Esophagus muscularis mucosa (tissue), 4 donors: ENCODE data around the gene NDST1. TPM values are rescaled to one million over a fixed set of nuclear protein-coding genes. Genes with fewer than 3 reads are reported as not detected.

ENCODE experiments used
- DNase-seq: peaks from one replicate; pipeline ENCODE4 v3.0.0-alpha.2; 2017; ENCODE audit errors: extremely low spot score
- H3K27ac ChIP-seq, 4 donors: fragments of 200-600 bp; sonication (generic); replicated peaks in 1 of 4; 1 replicate in 3 of 4; 2 replicates in 1 of 4; pipeline ENCODE4 v1.5.1; 2016 to 2019; ENCODE audit warnings: mild to moderate bottlenecking in 1 of 4
- H3K27me3 ChIP-seq, 4 donors: fragments of 200-600 bp; sonication (generic); one replicate each; pipeline versions ENCODE4 v1.5.1 to v1.6.0; 2016 to 2019
- H3K36me3 ChIP-seq, 4 donors: fragments of 200-600 bp; sonication (generic); one replicate each; pipeline ENCODE4 v1.5.1; 2016 to 2019
- H3K4me1 ChIP-seq, 4 donors: fragments of 200-600 bp; sonication (generic); one replicate each; pipeline ENCODE4 v1.5.1; 2016 to 2019
- H3K4me3 ChIP-seq, 4 donors: fragments of 200-600 bp; sonication (generic); 1 replicate in 2 of 4; 2 replicates in 2 of 4; pipeline ENCODE4 v1.5.1; 2016 to 2019; ENCODE audit warnings: mild to moderate bottlenecking in 4 of 4, moderate library complexity in 1 of 4
- H3K9me3 ChIP-seq, 4 donors: fragments of 200-600 bp; sonication (generic); 1 replicate in 3 of 4; 2 replicates in 1 of 4; pipeline ENCODE4 v1.5.1; 2016 to 2019
- CTCF ChIP-seq, 3 experiments: fragments of 200-600 bp in 2 of 3; fragments of 450-650 bp in 1 of 3; sonication (generic) in 2 of 3; IDR thresholded peaks; one replicate each; pipeline ENCODE4 v1.5.1; 2017 to 2019; ENCODE audit warnings: antibody characterized with exemption in 3 of 3, mild to moderate bottlenecking in 2 of 3, moderate library complexity in 1 of 3
- EP300 ChIP-seq: sonication (generic); formaldehyde crosslinking; IDR thresholded peaks from one replicate; pipeline ENCODE4 v1.6.1; 2017; ENCODE audit warnings: antibody characterized with exemption
- POLR2A ChIP-seq: fragments of 450-650 bp; IDR thresholded peaks from one replicate; pipeline ENCODE4 v1.6.1; 2017; ENCODE audit warnings: antibody characterized with exemption, moderate library complexity, mild to moderate bottlenecking, low read depth
- POLR2AphosphoS5 ChIP-seq, 2 donors: sonication (generic); formaldehyde crosslinking; IDR thresholded peaks; one replicate each; pipeline ENCODE4 v1.6.1; 2017; ENCODE audit warnings: antibody characterized with exemption in 2 of 2
- WGBS: methylation state at CpG from one replicate; pipeline ENCODE4 v1.1.5; 2018; 5-methylcytosine and 5-hydroxymethylcytosine counted together
- intact Hi-C: fragments of 100-400 bp; cut with DNase I; formaldehyde crosslinking; loops from one replicate; pipeline ENCODE4 v1.15.1; 2023
- total RNA-seq, 4 donors: library from RNA; depleted of rRNA; stranded (reverse); fragments of >200 nt; gene quantifications; one replicate each; pipeline versions ENCODE4 v1.1.0 to v1.2.1, GENCODE V29; 2016

NDST1 gene
- total RNA-seq, 4 donors from 2014 or later: 48.2 to 113 (median 74.5) TPM

DNA sequence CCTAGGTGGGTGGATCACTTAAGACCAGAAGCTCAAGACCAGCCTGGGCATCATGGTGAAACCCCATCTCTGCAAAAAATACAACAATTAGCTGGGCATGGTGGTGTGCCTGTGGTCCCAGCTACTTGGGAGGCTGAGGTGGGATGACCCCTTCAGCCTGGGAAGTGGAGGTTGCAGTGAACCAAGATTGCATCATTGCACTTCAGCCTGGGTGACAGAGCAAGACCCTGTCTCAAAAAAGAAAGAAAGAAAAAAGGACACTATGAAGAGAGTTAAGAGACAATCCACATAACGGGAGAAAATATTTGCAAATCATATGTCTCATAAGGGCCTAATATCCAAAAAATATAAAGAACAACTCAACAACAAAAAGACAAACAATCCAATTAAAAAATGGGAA, 57.9 kb downstream of the NDST1 start:
- Histone ChIP-seq H3K4me3 (no peak overlapping the region), H3K9me3 (no peaks in the 10 kb centered on the region), H3K27ac (no peak overlapping the region), H3K4me1 (peaks cover 0 to 5% (median 2%) of the 10 kb centered on the region in 4 donors), H3K36me3 (no peaks in the 10 kb centered on the region), H3K27me3 (no peaks in the 10 kb centered on the region)
- intact Hi-C loops: no loop called here
- TF ChIP-seq POLR2A (no peak), CTCF (IDR thresholded peaks at IDR 0.05) (no peak), POLR2AphosphoS5 (IDR thresholded peaks at IDR 0.05) (no peak), EP300 (no peak)
- WGBS: 100% methylated on average over 1 of the region's 1 CpG
- DNase-seq: no peak

DNA sequence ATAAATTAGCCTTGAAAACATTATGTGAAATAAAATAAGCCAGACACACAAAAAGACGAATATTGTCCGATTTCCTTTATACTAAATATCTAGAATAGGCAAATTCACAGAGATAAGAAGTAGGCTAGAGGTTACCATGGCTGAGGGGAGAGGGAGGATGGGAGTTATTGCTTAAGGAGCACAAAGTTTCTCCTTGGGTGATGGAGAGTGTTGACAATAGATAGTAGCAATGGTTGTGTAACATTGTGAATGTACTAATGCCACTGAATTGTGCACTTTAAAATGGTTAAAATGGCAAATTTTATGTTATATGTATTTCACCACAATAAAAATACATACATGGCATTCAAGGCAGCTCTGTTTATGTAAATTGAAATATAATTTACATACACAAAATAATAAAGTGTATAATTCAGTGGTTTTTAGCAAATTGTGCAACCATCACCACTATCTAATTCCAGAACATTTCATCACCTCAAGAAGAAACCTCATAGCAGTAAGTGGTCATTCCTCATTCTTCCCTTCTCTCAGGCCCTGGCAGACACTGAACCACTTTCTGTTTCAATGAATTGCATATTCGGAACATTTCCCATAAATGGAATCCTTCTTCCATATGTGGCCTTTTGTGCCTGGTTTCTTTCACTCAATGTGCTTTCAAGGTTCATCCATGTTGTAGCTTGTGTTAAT, 59.2 kb downstream of the NDST1 start:
- no peaks in the 10 kb centered on the region for H3K4me1 ChIP-seq
- H3K36me3 ChIP-seq: no peaks in the 10 kb centered on the region
- no peaks in the 10 kb centered on the region for H3K27me3 ChIP-seq
- no peak overlapping the region for H3K27ac ChIP-seq
- DNase-seq: no peak
- intact Hi-C loops: no loop called here
- no peak overlapping the region for H3K4me3 ChIP-seq
- no peaks in the 10 kb centered on the region for H3K9me3 ChIP-seq
- 80% methylated on average over 3 of the region's 3 CpGs for WGBS
- TF ChIP-seq POLR2A (no peak), POLR2AphosphoS5 (IDR thresholded peaks at IDR 0.05) (peak in 1 of 2 donors; percentile 9)

DNA sequence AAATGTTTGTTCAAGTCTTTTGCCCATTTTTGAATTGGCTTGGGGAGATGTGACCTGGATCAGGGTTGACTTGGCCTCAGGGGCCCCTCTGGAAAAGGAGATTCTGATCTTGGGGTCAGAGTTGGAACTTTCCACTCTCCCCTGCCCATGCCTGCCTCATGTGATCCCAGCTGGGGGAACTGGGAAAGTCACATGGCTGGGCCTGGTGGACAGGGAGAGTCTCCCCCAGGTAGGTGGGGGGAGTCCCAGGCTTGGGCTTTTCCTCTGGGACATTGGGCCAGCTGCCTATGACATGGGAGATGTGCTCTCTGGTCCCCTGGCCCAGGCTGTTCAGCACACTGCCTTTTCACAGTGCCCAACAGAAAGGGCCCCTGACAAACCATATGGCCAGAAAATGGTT, 60.7 kb downstream of the NDST1 start:
- no peaks in the 10 kb centered on the region for H3K9me3 ChIP-seq
- no peak for DNase-seq
- intact Hi-C loops: no loop called here
- H3K36me3 ChIP-seq: no peaks in the 10 kb centered on the region
- no peaks in the 10 kb centered on the region for H3K4me1 ChIP-seq
- no peak overlapping the region for H3K27ac ChIP-seq
- no peak overlapping the region for H3K4me3 ChIP-seq
- TF ChIP-seq POLR2A (no peak), POLR2AphosphoS5 (IDR thresholded peaks at IDR 0.05) (no peak), CTCF (IDR thresholded peaks at IDR 0.05) (no peak), EP300 (no peak)
- H3K27me3 ChIP-seq: no peaks in the 10 kb centered on the region

DNA sequence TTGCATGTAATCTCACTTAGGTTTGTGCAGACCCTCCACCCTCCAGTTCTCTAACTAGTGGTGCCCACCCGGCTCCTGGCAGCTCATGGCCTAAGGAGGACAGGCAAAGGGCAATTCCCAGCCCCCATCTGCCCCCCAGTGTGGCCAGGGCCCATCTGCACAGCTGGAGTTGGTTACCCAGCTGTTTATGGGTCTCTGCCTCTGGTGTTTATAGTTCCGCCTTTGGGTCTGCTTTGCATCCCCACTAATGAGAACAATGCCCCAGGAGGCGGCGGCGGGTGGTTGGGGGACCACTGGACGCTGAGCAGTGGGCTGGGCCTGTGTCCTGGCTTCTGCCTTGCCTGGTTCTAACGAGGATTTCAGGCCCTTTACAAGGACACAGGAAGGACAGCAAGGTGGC, 62.4 kb downstream of the NDST1 start:
- 93% methylated on average over 7 of the region's 7 CpGs for WGBS
- no peak overlapping the region for H3K27ac ChIP-seq
- H3K9me3 ChIP-seq: no peaks in the 10 kb centered on the region
- H3K27me3 ChIP-seq: no peaks in the 10 kb centered on the region
- TF ChIP-seq EP300 (no peak), POLR2A (no peak), POLR2AphosphoS5 (IDR thresholded peaks at IDR 0.05) (no peak), CTCF (IDR thresholded peaks at IDR 0.05) (no peak)
- intact Hi-C loops: no loop called here
- no peaks in the 10 kb centered on the region for H3K4me1 ChIP-seq
- DNase-seq: no peak
- no peak overlapping the region for H3K4me3 ChIP-seq
- H3K36me3 ChIP-seq: no peaks in the 10 kb centered on the region

GRCh38 chr5:150571836-150572235, 63.9 kb downstream of the NDST1 start:
- no peak overlapping the region for H3K27ac ChIP-seq
- H3K4me3 ChIP-seq: no peak overlapping the region

DNA sequence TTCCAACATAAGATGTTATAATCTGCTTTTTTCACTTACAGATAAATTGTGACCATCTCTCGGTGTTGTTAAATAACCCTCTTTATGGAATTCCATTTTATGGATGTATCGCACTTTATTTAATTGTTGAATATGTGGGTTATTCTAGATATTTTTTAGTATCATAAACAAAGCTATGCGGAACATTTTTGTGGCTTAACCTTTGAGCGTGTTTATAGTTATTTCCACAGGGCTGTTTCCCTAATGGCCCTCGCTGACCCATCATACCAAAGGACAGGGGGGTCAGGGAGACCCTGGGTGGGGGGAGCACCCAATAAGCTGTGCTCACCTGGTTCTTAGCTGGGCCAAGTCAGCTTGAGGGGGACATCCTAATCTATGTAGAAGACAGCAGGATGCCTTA, 65.3 kb downstream of the NDST1 start:
- H3K4me1 ChIP-seq: no peaks in the 10 kb centered on the region
- H3K36me3 ChIP-seq: no peaks in the 10 kb centered on the region
- H3K27me3 ChIP-seq: no peaks in the 10 kb centered on the region
- intact Hi-C loops: no loop called here
- no peaks in the 10 kb centered on the region for H3K9me3 ChIP-seq
- TF ChIP-seq EP300: no peak
- TF ChIP-seq POLR2AphosphoS5 (IDR thresholded peaks at IDR 0.05): no peak
- no peak for TF ChIP-seq CTCF (IDR thresholded peaks at IDR 0.05)
- no peak for TF ChIP-seq POLR2A
- H3K4me3 ChIP-seq: no peak overlapping the region
- H3K27ac ChIP-seq: no peak overlapping the region
- no peak for DNase-seq
- 86% methylated on average over 5 of the region's 5 CpGs for WGBS

More at GRCh38 chr5:150571836-150572235, 63.9 kb downstream of the NDST1 start:
- no peak for TF ChIP-seq POLR2A
- no peak for TF ChIP-seq POLR2AphosphoS5 (IDR thresholded peaks at IDR 0.05)
- TF ChIP-seq EP300: no peak
- H3K4me1 ChIP-seq: no peaks in the 10 kb centered on the region
- intact Hi-C loops: no loop called here
- no peak for DNase-seq
- no peaks in the 10 kb centered on the region for H3K36me3 ChIP-seq
- H3K27me3 ChIP-seq: no peaks in the 10 kb centered on the region
- H3K9me3 ChIP-seq: no peaks in the 10 kb centered on the region
